Measurements from ENCODE around the gene NGB. TPM values are rescaled to one million over a fixed set of nuclear protein-coding genes. Genes with fewer than 3 reads are reported as not detected.

Gene NGB
- total and polyA plus RNA-seq, 9 of the 15 experiments (the other 6 are each of a cell fraction or from before 2014, with no cell fraction given): not detected

- TF ChIP-seq CHD7 (IDR thresholded peaks at IDR 0.05; ENCODE audit: low read depth, low read length): no peak
- peak; percentile 64; the same call in 1 of the 2 replicates for TF ChIP-seq REST (IDR thresholded peaks at IDR 0.05; ENCODE audit: borderline replicate concordance)
- TF ChIP-seq REST (CRISPR knock-in tag; IDR thresholded peaks at IDR 0.05; ENCODE audit: low read depth): no peak
- no peak for TF ChIP-seq IRF1 (CRISPR knock-in tag; IDR thresholded peaks at IDR 0.05; ENCODE audit: borderline replicate concordance)
- TF ChIP-seq TARDBP (IDR thresholded peaks at IDR 0.05): no peak
- TF ChIP-seq NFRKB (IDR thresholded peaks at IDR 0.05; ENCODE audit: low read depth): no peak
- no peak for TF ChIP-seq ZNF444 (CRISPR knock-in tag; IDR thresholded peaks at IDR 0.05)
- TF ChIP-seq GABPB1 (CRISPR knock-in tag; IDR thresholded peaks at IDR 0.05): no peak
- TF ChIP-seq PHTF2 (CRISPR knock-in tag; IDR thresholded peaks at IDR 0.05): no peak
These were observed 30.1 kb upstream of the NGB start (continued) for GRCh38 chr14:77301103-77301502.
